SK-N-SH (cell line): ENCODE results near the gene MORC3. TPM values are rescaled to one million over a fixed set of nuclear protein-coding genes. Genes with fewer than 3 reads are reported as not detected.

ENCODE experiments used
- CTCF ChIA-PET: fragments of 300-600, 350-600 bp; formaldehyde crosslinking; extraction: SDS; loops from one replicate; lab custom pipeline; 2021; lab: Yijun Ruan, JAX
- POLR2A ChIA-PET: fragments of 350-600 bp; sonication (Branson Sonifier 250); formaldehyde crosslinking; extraction: SDS; loops from one replicate; lab custom pipeline; 2020; ENCODE audit warnings: antibody characterized with exemption, inconsistent platforms; lab: Yijun Ruan, JAX
- DNase-seq: peaks from one replicate; pipeline ENCODE4 v3.0.0; 2012
- H2AFZ ChIP-seq: fragments of 200-600 bp; sonication (generic); 2 replicates; pipeline ENCODE4 v1.8.1; 2016; ENCODE audit warnings: antibody characterized with exemption, mild to moderate bottlenecking, low read depth
- H3F3A ChIP-seq: fragments of 200-600 bp; sonication (generic); replicated peaks from 2 replicates; pipeline ENCODE3; 2016; ENCODE audit warnings: antibody characterized with exemption, mild to moderate bottlenecking; ENCODE audit not compliant: insufficient read depth
- H3K27ac ChIP-seq, 2 experiments: fragments of 200-500 bp in 1 of 2; fragments of 200-600 bp in 1 of 2; sonication (Bioruptor generic) in 1 of 2; sonication (generic), shearing (Covaris generic) in 1 of 2; 2 replicates each; pipeline versions ENCODE4 v1.5.1 to v1.6.1; 2014 to 2016; ENCODE audit warnings: low read depth in 2 of 2, inconsistent platforms in 1 of 2, low read length in 1 of 2, mild to moderate bottlenecking in 1 of 2, mixed read lengths in 1 of 2
- H3K27me3 ChIP-seq: fragments of 200-600 bp; sonication (generic), shearing (Covaris generic); 2 replicates; pipeline ENCODE4 v1.6.1; 2016; ENCODE audit warnings: mixed run types; ENCODE audit not compliant: insufficient read depth
- H3K36me3 ChIP-seq, 2 experiments: fragments of 200-500 bp in 1 of 2; fragments of 200-600 bp in 1 of 2; sonication (Bioruptor generic) in 1 of 2; sonication (generic) in 1 of 2; replicated peaks in 1 of 2; 2 replicates each; pipeline versions ENCODE3 to v1.5.1; 2014 to 2016; ENCODE audit warnings: low read length in 1 of 2, mild to moderate bottlenecking in 1 of 2; ENCODE audit not compliant: insufficient read depth in 2 of 2, control insufficient read depth in 1 of 2
- H3K4me1 ChIP-seq, 2 experiments: fragments of 200-500 bp in 1 of 2; fragments of 200-600 bp in 1 of 2; sonication (Bioruptor generic) in 1 of 2; sonication (generic), shearing (Covaris generic) in 1 of 2; 2 replicates each; pipeline versions ENCODE4 v1.5.1 to v1.6.1; 2014 to 2016; ENCODE audit warnings: low read depth in 1 of 2, low read length in 1 of 2, mixed run types in 1 of 2; ENCODE audit not compliant: insufficient read depth in 2 of 2, control insufficient read depth in 1 of 2
- H3K4me2 ChIP-seq: fragments of 200-600 bp; sonication (generic), shearing (Covaris generic); 2 replicates; pipeline ENCODE4 v1.6.1; 2017; ENCODE audit warnings: mixed run types
- H3K4me3 ChIP-seq, 2 experiments: fragments of 200-500 bp in 1 of 2; fragments of 200-600 bp in 1 of 2; sonication (Bioruptor generic) in 1 of 2; sonication (generic), shearing (Covaris generic) in 1 of 2; 2 replicates each; pipeline versions ENCODE4 v1.5.1 to v1.8.1; 2014 to 2016; ENCODE audit warnings: low read depth in 2 of 2, inconsistent platforms in 1 of 2, low read length in 1 of 2, mild to moderate bottlenecking in 1 of 2, mixed read lengths in 1 of 2, moderate library complexity in 1 of 2
- H3K79me2 ChIP-seq: fragments of 200-600 bp; sonication (generic); 2 replicates; pipeline ENCODE4 v1.8.1; 2017; ENCODE audit warnings: mild to moderate bottlenecking; ENCODE audit not compliant: insufficient read depth
- H3K9ac ChIP-seq: fragments of 200-600 bp; sonication (generic); 2 replicates; pipeline ENCODE4 v1.6.1; 2017; ENCODE audit warnings: mixed run types
- H3K9me2 ChIP-seq: fragments of 200-600 bp; sonication (generic); 2 replicates; pipeline ENCODE4 v1.6.1; 2017; ENCODE audit warnings: mixed run types
- H3K9me3 ChIP-seq: fragments of 200-600 bp; sonication (generic); 2 replicates; pipeline ENCODE4 v1.6.1; 2017; ENCODE audit warnings: mixed run types, mild to moderate bottlenecking, moderate library complexity
- H4K20me1 ChIP-seq: fragments of 200-600 bp; sonication (generic); 2 replicates; pipeline ENCODE4 v1.6.1; 2017; ENCODE audit warnings: mild to moderate bottlenecking, mixed run types; ENCODE audit not compliant: insufficient read depth
- CTCF ChIP-seq: fragments of 200-600 bp; sonication (generic); IDR thresholded peaks from 2 replicates; pipeline ENCODE4 v1.6.1; 2017; ENCODE audit warnings: antibody characterized with exemption, mild to moderate bottlenecking, moderate library complexity
- ELF1 ChIP-seq: IDR thresholded peaks from 2 replicates; pipeline ENCODE4 v1.4.0; 2012
- FOSL2 ChIP-seq: IDR thresholded peaks from 2 replicates; pipeline ENCODE4 v1.4.0; 2012; ENCODE audit warnings: low read depth, mild to moderate bottlenecking, moderate library complexity, borderline replicate concordance
- FOXJ3 ChIP-seq: sonication (generic); formaldehyde crosslinking; IDR thresholded peaks from 2 replicates; pipeline ENCODE4 v1.5.1; 2020; ENCODE audit warnings: mild to moderate bottlenecking, missing genetic modification reagents
- GABPA ChIP-seq: IDR thresholded peaks from 2 replicates; pipeline ENCODE4 v1.4.0; 2012; ENCODE audit warnings: low read depth, mild to moderate bottlenecking
- IRF3 ChIP-seq: fragments of 150-350 bp; IDR thresholded peaks from 2 replicates; pipeline ENCODE4 v1.6.1; 2016; ENCODE audit warnings: mild to moderate bottlenecking, low read depth, low read length
- JUND ChIP-seq: IDR thresholded peaks from 2 replicates; pipeline ENCODE4 v1.4.0; 2012
- MEF2A ChIP-seq: IDR thresholded peaks from 2 replicates; pipeline ENCODE4 v1.4.0; 2012; ENCODE audit warnings: low read depth, borderline replicate concordance
- MXI1 ChIP-seq: IDR thresholded peaks from 2 replicates; pipeline ENCODE4 v1.6.1; 2012; ENCODE audit warnings: mild to moderate bottlenecking, low read depth, low read length, improper control_type of control experiment
- NRF1 ChIP-seq: IDR thresholded peaks from 2 replicates; pipeline ENCODE4 v1.6.1; 2012; ENCODE audit warnings: low read depth, mild to moderate bottlenecking, low read length
- REST ChIP-seq: IDR thresholded peaks from 2 replicates; pipeline ENCODE4 v1.6.1; 2012; ENCODE audit warnings: mild to moderate bottlenecking, low read depth, low read length, moderate library complexity
- RFX5 ChIP-seq: IDR thresholded peaks from 2 replicates; pipeline ENCODE4 v1.6.1; 2012; ENCODE audit warnings: mild to moderate bottlenecking, improper control_type of control experiment, low read length
- RXRA ChIP-seq: IDR thresholded peaks from 2 replicates; pipeline ENCODE4 v1.4.0; 2012; ENCODE audit warnings: low read depth, mild to moderate bottlenecking, borderline replicate concordance
- SIN3A ChIP-seq: IDR thresholded peaks from 2 replicates; pipeline ENCODE4 v1.6.1; 2012; ENCODE audit warnings: low read depth, mild to moderate bottlenecking, low read length, moderate library complexity, borderline replicate concordance
- SMC3 ChIP-seq: IDR thresholded peaks from 2 replicates; pipeline ENCODE4 v1.6.1; 2012; ENCODE audit warnings: low read depth, low read length, improper control_type of control experiment
- TAF1 ChIP-seq: IDR thresholded peaks from 2 replicates; pipeline ENCODE4 v1.6.1; 2012; ENCODE audit warnings: low read depth, mild to moderate bottlenecking, low read length, moderate library complexity, borderline replicate concordance
- TEAD4 ChIP-seq: IDR thresholded peaks from 2 replicates; pipeline ENCODE4 v1.4.0; 2012; ENCODE audit warnings: mild to moderate bottlenecking, borderline replicate concordance; ENCODE audit not compliant: insufficient read depth
- USF1 ChIP-seq: IDR thresholded peaks from 2 replicates; pipeline ENCODE4 v1.4.0; 2012; ENCODE audit warnings: low read depth, borderline replicate concordance
- USF2 ChIP-seq: fragments of 150-350 bp; IDR thresholded peaks from 2 replicates; pipeline ENCODE4 v1.6.1; 2017; ENCODE audit warnings: antibody characterized with exemption, low read length, low read depth, borderline replicate concordance
- ZBTB33 ChIP-seq: IDR thresholded peaks from 2 replicates; pipeline ENCODE4 v1.4.0; 2012; ENCODE audit warnings: low read depth, borderline replicate concordance
- WGBS: methylation state at CpG from one replicate; pipeline ENCODE4 v1.1.6; 2017; ENCODE audit warnings: low lambda C conversion rate; 5-methylcytosine and 5-hydroxymethylcytosine counted together
- polyA plus RNA-seq, 3 experiments: library from polyadenylated mRNA; depleted of rRNA; stranded (reverse); fragments of >200 nt; gene quantifications; 2 replicates each; pipeline ENCODE4 v1.2.3, GENCODE V29; 2012

Gene MORC3
- polyA plus RNA-seq, 1 of the 3 experiments (the other 2 are of a cell fraction), result 8.2 TPM

GRCh38 chr21:36369064-36369685 lies 49.2 kb downstream of the MORC3 start:
- Histone ChIP-seq H3K4me2 (no peak overlapping the region), H3K4me1 (no peaks in the 10 kb centered on the region), H3K4me3 (no peak overlapping the region), H3K27ac (no peak overlapping the region), H3K36me3 (peaks cover 60 to 77% of the 10 kb centered on the region in 2 experiments), H3K9me2 (no peaks in the 10 kb centered on the region), H3K9ac (no peak overlapping the region), H4K20me1 (no peaks in the 10 kb centered on the region), H3K27me3 (no peaks in the 10 kb centered on the region), H3K79me2 (peaks cover 3% of the 10 kb centered on the region; the same call in 1 of the 2 replicates), H2AFZ (no peak overlapping the region), H3F3A (peaks cover 3% of the 10 kb centered on the region), H3K9me3 (no peaks in the 10 kb centered on the region)
- no peak for DNase-seq
- WGBS, result 99% methylated on average over 7 of the region's 7 CpGs
- ChIA-PET POLR2A (interaction anchor here (0.7 kb wide), 1 partner anchor 10 kb away, joined by 3 read pairs; no protein-coding TSS in a partner anchor), CTCF (interaction anchor here (1.3 kb wide), 2 partner anchors 16 to 209 kb away, joined by 3 to 4 read pairs; no protein-coding TSS in a partner anchor)
- no peak for TF ChIP-seq FOSL2
- TF ChIP-seq SMC3, result no peak
- no peak for TF ChIP-seq TEAD4
- TF ChIP-seq CTCF, result no peak
- no peak for TF ChIP-seq FOXJ3 (CRISPR knock-in tag)
- no peak for TF ChIP-seq RXRA
- no peak for TF ChIP-seq SIN3A
- no peak for TF ChIP-seq GABPA
- no peak for TF ChIP-seq IRF3
- TF ChIP-seq JUND, result no peak
- TF ChIP-seq MXI1, result no peak
- no peak for TF ChIP-seq ZBTB33
- no peak for TF ChIP-seq RFX5
- no peak for TF ChIP-seq USF1
- TF ChIP-seq ELF1, result no peak
- no peak for TF ChIP-seq USF2
- TF ChIP-seq TAF1, result no peak
- no peak for TF ChIP-seq NRF1
- TF ChIP-seq MEF2A, result no peak
- no peak for TF ChIP-seq REST
